ENCODE results near the gene PREX1.

DNA sequence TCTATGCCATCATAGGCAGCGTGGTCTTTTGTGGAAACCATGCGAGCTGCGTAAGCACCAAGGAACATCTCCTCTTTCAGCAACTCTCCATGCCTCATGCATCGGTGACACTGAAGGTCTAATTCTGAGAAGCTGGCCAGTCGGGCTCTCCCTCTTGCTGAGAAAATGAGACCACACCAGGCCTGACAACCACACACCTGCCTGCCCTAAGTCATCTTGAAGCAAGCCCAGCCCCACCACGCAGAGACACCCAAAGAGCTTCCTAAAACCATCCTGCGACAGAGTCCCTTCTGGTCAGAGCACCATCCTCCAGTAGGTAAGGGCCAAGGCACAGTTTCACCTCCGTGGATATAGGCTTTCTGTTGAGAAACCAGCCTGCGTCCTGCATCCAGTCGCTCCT is 26.6 kb downstream of the PREX1 start:
- TF ChIP-seq, protein P1, sequence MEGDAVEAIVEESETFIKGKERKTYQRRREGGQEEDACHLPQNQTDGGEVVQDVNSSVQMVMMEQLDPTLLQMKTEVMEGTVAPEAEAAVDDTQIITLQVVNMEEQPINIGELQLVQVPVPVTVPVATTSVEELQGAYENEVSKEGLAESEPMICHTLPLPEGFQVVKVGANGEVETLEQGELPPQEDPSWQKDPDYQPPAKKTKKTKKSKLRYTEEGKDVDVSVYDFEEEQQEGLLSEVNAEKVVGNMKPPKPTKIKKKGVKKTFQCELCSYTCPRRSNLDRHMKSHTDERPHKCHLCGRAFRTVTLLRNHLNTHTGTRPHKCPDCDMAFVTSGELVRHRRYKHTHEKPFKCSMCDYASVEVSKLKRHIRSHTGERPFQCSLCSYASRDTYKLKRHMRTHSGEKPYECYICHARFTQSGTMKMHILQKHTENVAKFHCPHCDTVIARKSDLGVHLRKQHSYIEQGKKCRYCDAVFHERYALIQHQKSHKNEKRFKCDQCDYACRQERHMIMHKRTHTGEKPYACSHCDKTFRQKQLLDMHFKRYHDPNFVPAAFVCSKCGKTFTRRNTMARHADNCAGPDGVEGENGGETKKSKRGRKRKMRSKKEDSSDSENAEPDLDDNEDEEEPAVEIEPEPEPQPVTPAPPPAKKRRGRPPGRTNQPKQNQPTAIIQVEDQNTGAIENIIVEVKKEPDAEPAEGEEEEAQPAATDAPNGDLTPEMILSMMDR (conservative IDR thresholded peaks at IDR 0.05) = no peak
- no peak for TF ChIP-seq EZH2 (IDR thresholded peaks at IDR 0.05; ENCODE audit: low read depth)

All from PC-9 (cell line).